ENCODE results near the gene OCSTAMP. TPM values are rescaled to one million over a fixed set of nuclear protein-coding genes. Genes with fewer than 3 reads are reported as not detected.

Gene OCSTAMP
- total and polyA plus RNA-seq, 4 donors: 0.06 to 0.13 TPM; not detected in 2

GRCh38 chr20:46564241-46564957, 13.9 kb upstream of the OCSTAMP start:
- H3K27ac ChIP-seq (ENCODE audit: low read depth, low read length): peak overlapping the region; percentile 93

GRCh38 chr20:46563860-46564221, 13.4 kb upstream of the OCSTAMP start:
- 46% methylated on average over 2 of the region's 2 CpGs for WGBS (ENCODE audit: insufficient coverage)
- no peaks in the 10 kb centered on the region for H3K9me3 ChIP-seq (ENCODE audit: control insufficient read depth, insufficient read depth, low read length)
- DNase-seq (ENCODE audit: low read depth in 4 of 6, low spot score in 6 of 6): peak in 2 of 6 donors; percentile 69
- peak overlapping the region; percentile 93 for H3K27ac ChIP-seq (ENCODE audit: low read depth, low read length)
- H3K4me3 ChIP-seq (ENCODE audit: low read depth, low read length): no peak overlapping the region
- H3K4me1 ChIP-seq (ENCODE audit: control insufficient read depth, insufficient read depth, low read length): peaks cover 53% of the 10 kb centered on the region
- H3K36me3 ChIP-seq (ENCODE audit: control insufficient read depth, insufficient read depth, low read length): no peaks in the 10 kb centered on the region
- H3K27me3 ChIP-seq (ENCODE audit: control insufficient read depth, insufficient read depth, low read length): no peaks in the 10 kb centered on the region

More at GRCh38 chr20:46564241-46564957, 13.9 kb upstream of the OCSTAMP start:
- H3K4me1 ChIP-seq (ENCODE audit: control insufficient read depth, insufficient read depth, low read length): peaks cover 55% of the 10 kb centered on the region
- H3K36me3 ChIP-seq (ENCODE audit: control insufficient read depth, insufficient read depth, low read length): no peaks in the 10 kb centered on the region
- no peak for DNase-seq (ENCODE audit: low read depth in 4 of 6, low spot score in 6 of 6)
- no peaks in the 10 kb centered on the region for H3K9me3 ChIP-seq (ENCODE audit: control insufficient read depth, insufficient read depth, low read length)
- H3K4me3 ChIP-seq (ENCODE audit: low read depth, low read length): no peak overlapping the region
- H3K27me3 ChIP-seq (ENCODE audit: control insufficient read depth, insufficient read depth, low read length): no peaks in the 10 kb centered on the region
- no CpG with 5 or more reads among the region's 7 CpGs for WGBS (ENCODE audit: insufficient coverage)

- Histone ChIP-seq H3K4me1 (ENCODE audit: control insufficient read depth, insufficient read depth, low read length) (peaks cover 52% of the 10 kb centered on the region), H3K4me3 (ENCODE audit: low read depth, low read length) (peak overlapping the region; percentile 40), H3K27me3 (ENCODE audit: control insufficient read depth, insufficient read depth, low read length) (no peaks in the 10 kb centered on the region), H3K9me3 (ENCODE audit: control insufficient read depth, insufficient read depth, low read length) (no peaks in the 10 kb centered on the region), H3K36me3 (ENCODE audit: control insufficient read depth, insufficient read depth, low read length) (no peaks in the 10 kb centered on the region), H3K27ac (ENCODE audit: low read depth, low read length) (peak overlapping the region; percentile 93)
- 66% methylated on average over 16 of the region's 16 CpGs for WGBS (ENCODE audit: insufficient coverage)
- DNase-seq (ENCODE audit: low read depth in 4 of 6, low spot score in 6 of 6): peak in 1 of 6 donors; percentile 20
Observed at GRCh38 chr20:46563170-46563859, 12.9 kb upstream of the OCSTAMP start.

DNA sequence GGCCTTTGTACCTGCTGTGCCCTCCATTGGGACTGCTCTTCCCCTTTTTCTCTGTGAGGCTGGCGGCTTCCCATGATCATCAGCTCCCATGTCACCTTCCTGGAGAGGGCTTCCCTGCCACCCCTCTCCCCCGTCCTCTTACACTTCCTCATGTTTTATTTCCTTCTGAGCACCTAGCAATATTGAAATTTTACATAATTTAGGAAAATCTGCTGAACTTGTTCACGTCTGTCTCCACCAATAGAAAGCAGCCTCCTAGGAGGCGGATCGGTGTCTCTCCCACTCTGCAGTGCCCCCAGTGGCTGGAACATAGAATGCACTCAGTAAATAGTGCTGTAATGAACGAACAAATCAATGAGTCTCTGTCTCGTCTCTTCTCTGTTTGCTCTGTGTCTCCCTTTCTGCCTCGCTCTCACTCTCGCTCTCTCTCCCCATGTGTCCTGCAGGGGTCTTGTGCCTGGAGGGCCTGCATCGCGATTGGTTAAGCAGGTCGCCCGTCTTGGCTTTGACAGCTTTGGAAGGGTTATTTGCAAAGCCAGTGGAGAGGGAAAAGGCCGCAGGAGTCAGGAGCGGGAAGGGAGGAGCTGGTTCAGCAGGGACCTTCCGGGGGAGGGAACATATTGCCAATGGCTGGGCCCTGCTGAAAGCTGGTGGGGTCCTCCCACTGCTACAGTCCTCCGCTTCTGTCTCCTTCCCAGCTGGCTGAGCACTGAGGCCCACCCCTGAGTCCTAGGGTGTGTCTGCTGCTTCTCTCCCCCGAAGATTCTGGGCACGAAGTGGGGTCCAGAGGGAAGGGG, 12.1 kb upstream of the OCSTAMP start:
- peaks cover 46% of the 10 kb centered on the region for H3K4me1 ChIP-seq (ENCODE audit: control insufficient read depth, insufficient read depth, low read length)
- H3K36me3 ChIP-seq (ENCODE audit: control insufficient read depth, insufficient read depth, low read length): no peaks in the 10 kb centered on the region
- DNase-seq (ENCODE audit: low read depth in 4 of 6, low spot score in 6 of 6): peak; percentile 79 to 96 (median 82)
- H3K4me3 ChIP-seq (ENCODE audit: low read depth, low read length): peak overlapping the region; percentile 40
- H3K27ac ChIP-seq (ENCODE audit: low read depth, low read length): peak overlapping the region; percentile 93
- H3K9me3 ChIP-seq (ENCODE audit: control insufficient read depth, insufficient read depth, low read length): no peaks in the 10 kb centered on the region
- 2% methylated on average over 13 of the region's 19 CpGs for WGBS (ENCODE audit: insufficient coverage)
- no peaks in the 10 kb centered on the region for H3K27me3 ChIP-seq (ENCODE audit: control insufficient read depth, insufficient read depth, low read length)

DNA sequence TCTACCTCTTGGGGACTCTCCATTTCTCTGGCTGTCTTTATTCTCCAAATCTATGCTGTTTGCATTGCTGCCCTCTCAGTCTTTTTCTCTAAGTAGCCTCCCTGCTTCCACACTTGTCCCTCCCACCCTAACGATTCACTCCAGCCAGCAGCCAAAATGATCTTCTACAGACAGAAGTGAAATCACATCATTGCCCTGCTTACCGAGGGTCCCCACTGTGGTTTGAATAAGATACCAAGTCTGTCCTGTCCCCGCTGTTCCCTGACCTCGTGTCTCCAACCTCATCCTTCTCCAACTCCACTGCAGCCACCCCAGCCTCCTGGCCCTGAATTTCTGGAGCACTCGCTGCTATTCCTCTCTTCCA, 11.5 kb upstream of the OCSTAMP start:
- no peak for DNase-seq (ENCODE audit: low read depth in 4 of 6, low spot score in 6 of 6)
- WGBS (ENCODE audit: insufficient coverage): 33% methylated on average over 5 of the region's 5 CpGs
- no peaks in the 10 kb centered on the region for H3K9me3 ChIP-seq (ENCODE audit: control insufficient read depth, insufficient read depth, low read length)
- no peaks in the 10 kb centered on the region for H3K27me3 ChIP-seq (ENCODE audit: control insufficient read depth, insufficient read depth, low read length)
- peak overlapping the region; percentile 40 for H3K4me3 ChIP-seq (ENCODE audit: low read depth, low read length)
- H3K36me3 ChIP-seq (ENCODE audit: control insufficient read depth, insufficient read depth, low read length): no peaks in the 10 kb centered on the region
- peak overlapping the region; percentile 93 for H3K27ac ChIP-seq (ENCODE audit: low read depth, low read length)
- H3K4me1 ChIP-seq (ENCODE audit: control insufficient read depth, insufficient read depth, low read length): peaks cover 46% of the 10 kb centered on the region

DNA sequence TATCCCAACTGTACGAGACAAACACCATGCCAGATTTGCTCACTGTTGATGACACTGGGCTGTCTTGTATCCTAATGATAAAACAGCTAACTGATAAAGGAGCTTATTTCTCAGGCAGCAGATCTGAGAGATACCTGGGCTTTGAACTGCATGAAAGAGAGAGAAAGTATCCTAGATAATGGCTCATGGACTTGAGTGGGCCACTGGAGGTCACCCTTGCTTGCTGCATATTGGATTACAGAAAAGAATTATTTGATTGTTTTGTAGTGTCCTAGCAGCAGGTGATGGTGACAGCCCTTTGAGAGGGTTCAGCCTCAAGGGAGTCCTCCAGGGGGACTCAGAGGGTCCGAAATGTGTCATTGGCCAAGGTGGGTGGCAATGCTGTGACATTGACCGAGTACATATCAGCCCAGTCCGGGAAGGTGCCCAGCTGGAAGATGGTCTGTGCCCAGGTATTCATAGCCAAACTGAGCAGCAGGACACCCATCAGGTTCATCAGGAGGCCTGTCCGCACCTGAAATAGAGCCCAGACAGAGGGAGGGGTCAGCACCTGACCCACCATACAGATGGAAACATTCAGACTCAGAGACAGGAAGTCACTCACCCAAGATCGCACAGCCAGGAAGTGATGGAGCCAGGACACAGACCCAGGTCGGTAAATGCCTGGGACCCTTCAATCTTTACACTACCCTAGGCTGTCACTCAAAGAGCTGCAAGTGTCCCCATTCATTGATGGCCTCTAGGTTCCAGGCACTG, 9.4 kb upstream of the OCSTAMP start:
- peak in 1 of 6 donors; percentile 26 for DNase-seq (ENCODE audit: low read depth in 4 of 6, low spot score in 6 of 6)
- Histone ChIP-seq H3K27ac (ENCODE audit: low read depth, low read length) (no peak overlapping the region), H3K36me3 (ENCODE audit: control insufficient read depth, insufficient read depth, low read length) (no peaks in the 10 kb centered on the region), H3K27me3 (ENCODE audit: control insufficient read depth, insufficient read depth, low read length) (no peaks in the 10 kb centered on the region), H3K4me3 (ENCODE audit: low read depth, low read length) (no peak overlapping the region), H3K4me1 (ENCODE audit: control insufficient read depth, insufficient read depth, low read length) (peaks cover 46% of the 10 kb centered on the region), H3K9me3 (ENCODE audit: control insufficient read depth, insufficient read depth, low read length) (no peaks in the 10 kb centered on the region)
- 89% methylated on average over 6 of the region's 7 CpGs for WGBS (ENCODE audit: insufficient coverage)

GRCh38 chr20:46559001-46559400, 8.5 kb upstream of the OCSTAMP start:
- no peak overlapping the region for H3K4me3 ChIP-seq (ENCODE audit: low read depth, low read length)
- no peak for DNase-seq (ENCODE audit: low read depth in 4 of 6, low spot score in 6 of 6)
- no peaks in the 10 kb centered on the region for H3K27me3 ChIP-seq (ENCODE audit: control insufficient read depth, insufficient read depth, low read length)
- H3K4me1 ChIP-seq (ENCODE audit: control insufficient read depth, insufficient read depth, low read length): peaks cover 42% of the 10 kb centered on the region
- 88% methylated on average over 3 of the region's 3 CpGs for WGBS (ENCODE audit: insufficient coverage)
- H3K27ac ChIP-seq (ENCODE audit: low read depth, low read length): no peak overlapping the region
- H3K36me3 ChIP-seq (ENCODE audit: control insufficient read depth, insufficient read depth, low read length): no peaks in the 10 kb centered on the region
- no peaks in the 10 kb centered on the region for H3K9me3 ChIP-seq (ENCODE audit: control insufficient read depth, insufficient read depth, low read length)

GRCh38 chr20:46558511-46558959, 8.1 kb upstream of the OCSTAMP start:
- Histone ChIP-seq H3K27me3 (ENCODE audit: control insufficient read depth, insufficient read depth, low read length) (no peaks in the 10 kb centered on the region), H3K9me3 (ENCODE audit: control insufficient read depth, insufficient read depth, low read length) (no peaks in the 10 kb centered on the region), H3K4me1 (ENCODE audit: control insufficient read depth, insufficient read depth, low read length) (peaks cover 37% of the 10 kb centered on the region), H3K4me3 (ENCODE audit: low read depth, low read length) (no peak overlapping the region), H3K27ac (ENCODE audit: low read depth, low read length) (no peak overlapping the region), H3K36me3 (ENCODE audit: control insufficient read depth, insufficient read depth, low read length) (no peaks in the 10 kb centered on the region)
- 72% methylated on average over 3 of the region's 5 CpGs for WGBS (ENCODE audit: insufficient coverage)
- peak in 1 of 6 donors; percentile 19 for DNase-seq (ENCODE audit: low read depth in 4 of 6, low spot score in 6 of 6)

Data from spinal cord (tissue), 10 donors.